GM21619 (cell line): Measurements from ENCODE around the gene KLK1.

Experiments
- ATAC-seq: cut with Tn5 transposase; IDR thresholded peaks from one replicate; pipeline ENCODE4 v1.9.1; 2021; ENCODE audit not compliant: unreplicated experiment

Gene KLK1

GRCh38 chr19:50836543-50837195 lies 13.1 kb upstream of the KLK1 start:
- no peak for ATAC-seq

GRCh38 chr19:50835785-50836542 lies 12.4 kb upstream of the KLK1 start:
- peak; percentile 74 for ATAC-seq

- ATAC-seq: no peak
Observed at GRCh38 chr19:50835103-50835784, 11.7 kb upstream of the KLK1 start.

GRCh38 chr19:50833802-50834167 lies 10.2 kb upstream of the KLK1 start:
- no peak for ATAC-seq

GRCh38 chr19:50833117-50833801 lies 9.7 kb upstream of the KLK1 start, which contains the start of gene KLK15:
TSS of gene KLK15 (minus strand) at chr19:50833574. CDS start at chr19:50831492, 2,082 bp downstream.
- ATAC-seq: no peak

- ATAC-seq: no peak
Observed at GRCh38 chr19:50832666-50833065, 9.1 kb upstream of the KLK1 start.

- ATAC-seq: no peak
Observed at GRCh38 chr19:50831026-50831396, 7.4 kb upstream of the KLK1 start.

GRCh38 chr19:50830266-50831025 lies 6.9 kb upstream of the KLK1 start:
- no peak for ATAC-seq

- ATAC-seq: no peak
Observed at GRCh38 chr19:50829801-50830200, 6.2 kb upstream of the KLK1 start.

- no peak for ATAC-seq
Observed at GRCh38 chr19:50827476-50827875, 3.9 kb upstream of the KLK1 start.

- no peak for ATAC-seq
Observed at GRCh38 chr19:50826492-50827240, 3.1 kb upstream of the KLK1 start.

GRCh38 chr19:50822661-50823208 lies 852 bp downstream of the KLK1 start:
- ATAC-seq: no peak

- ATAC-seq: no peak
Observed at GRCh38 chr19:50821622-50822021, 2.0 kb downstream of the KLK1 start.

- no peak for ATAC-seq
Observed at GRCh38 chr19:50821248-50821612, 2.4 kb downstream of the KLK1 start.

- ATAC-seq: no peak
Observed at GRCh38 chr19:50820549-50821247, 2.9 kb downstream of the KLK1 start.

- no peak for ATAC-seq
Observed at GRCh38 chr19:50820086-50820485, 3.5 kb downstream of the KLK1 start.

GRCh38 chr19:50819636-50820035 lies 4.0 kb downstream of the KLK1 start:
- no peak for ATAC-seq

- no peak for ATAC-seq
Observed at GRCh38 chr19:50818859-50819472, 4.6 kb downstream of the KLK1 start.
